Lower leg skin (tissue), 4 donors: Measurements from ENCODE around the gene GFRA4. TPM values are rescaled to one million over a fixed set of nuclear protein-coding genes. Genes with fewer than 3 reads are reported as not detected.

ENCODE experiments used
- DNase-seq, 2 donors: peaks; one replicate each; pipeline ENCODE4 v3.0.0-alpha.2; 2019; ENCODE audit warnings: low spot score in 2 of 2
- H3K4me3 ChIP-seq: fragments of 200-600 bp; sonication (generic); 2 replicates; pipeline ENCODE4 v1.5.1; 2017; ENCODE audit warnings: mild to moderate bottlenecking, low read depth; ENCODE audit not compliant: poor library complexity, severe bottlenecking
- CTCF ChIP-seq, 3 donors: fragments of 450-650 bp; IDR thresholded peaks; one replicate each; pipeline ENCODE4 v1.5.1; 2016; ENCODE audit warnings: antibody characterized with exemption in 3 of 3, mild to moderate bottlenecking in 3 of 3, moderate library complexity in 2 of 3
- POLR2A ChIP-seq, 2 donors: fragments of 450-650 bp; IDR thresholded peaks; one replicate each; pipeline ENCODE4 v1.6.1; 2016 to 2017; ENCODE audit warnings: antibody characterized with exemption in 2 of 2, mild to moderate bottlenecking in 1 of 2, moderate library complexity in 1 of 2
- WGBS, 2 donors: methylation state at CpG; one replicate each; pipeline ENCODE4 v1.1.5; 2018; 5-methylcytosine and 5-hydroxymethylcytosine counted together
- intact Hi-C: fragments of 100-400 bp; cut with DNase I; formaldehyde crosslinking; loops from one replicate; pipeline ENCODE4 v1.15.0; 2023; ENCODE audit warnings: low total_unique reads
- total RNA-seq, 4 donors: library from RNA; depleted of rRNA; stranded (reverse); fragments of >200 nt; gene quantifications; one replicate each; pipeline ENCODE4 v1.1.0, GENCODE V29; 2016

The GFRA4 gene
- total RNA-seq, 4 donors from 2014 or later, result not detected

GRCh38 chr20:3648951-3649350 is 14.2 kb downstream of the GFRA4 start:
- intact Hi-C loops, result no loop called here
- H3K4me3 ChIP-seq, result no peak overlapping the region
- TF ChIP-seq CTCF (IDR thresholded peaks at IDR 0.05) (no peak), POLR2A (IDR thresholded peaks at IDR 0.05) (no peak)
- DNase-seq, result peak in 1 of 2 donors; percentile 59
- 80% methylated on average over 9 of the region's 9 CpGs for WGBS, 2 donors

- intact Hi-C loops, result no loop called here
- DNase-seq, result no peak
- TF ChIP-seq POLR2A (IDR thresholded peaks at IDR 0.05) (no peak), CTCF (IDR thresholded peaks at IDR 0.05) (no peak)
- no peak overlapping the region for H3K4me3 ChIP-seq
These were observed 15.7 kb downstream of the GFRA4 start for GRCh38 chr20:3647473-3647872.

- intact Hi-C loops, result no loop called here
- no peak for TF ChIP-seq POLR2A (IDR thresholded peaks at IDR 0.05)
- TF ChIP-seq CTCF (IDR thresholded peaks at IDR 0.05), result no peak
- WGBS, 2 donors, result 89 to 91% methylated on average over 13 of the region's 13 CpGs
These were observed 16.5 kb downstream of the GFRA4 start for GRCh38 chr20:3646651-3647050.

GRCh38 chr20:3646067-3646440 is 17.1 kb downstream of the GFRA4 start:
- TF ChIP-seq POLR2A (IDR thresholded peaks at IDR 0.05) (no peak), CTCF (IDR thresholded peaks at IDR 0.05) (no peak)
- no peak overlapping the region for H3K4me3 ChIP-seq
- DNase-seq, result no peak
- intact Hi-C loops, result no loop called here
- WGBS, 2 donors, result 83 to 91% methylated on average over 5 of the region's 5 CpGs

More at GRCh38 chr20:3646651-3647050, 16.5 kb downstream of the GFRA4 start:
- peak in 1 of 2 donors; percentile 57 for DNase-seq
- no peak overlapping the region for H3K4me3 ChIP-seq

GRCh38 chr20:3645309-3646066 is 17.7 kb downstream of the GFRA4 start:
- WGBS, 2 donors, result 86 to 91% methylated on average over 20 of the region's 20 CpGs
- intact Hi-C loops, result no loop called here
- TF ChIP-seq POLR2A (IDR thresholded peaks at IDR 0.05), result no peak
- TF ChIP-seq CTCF (IDR thresholded peaks at IDR 0.05), result no peak
- no peak overlapping the region for H3K4me3 ChIP-seq
- DNase-seq, result peak in 1 of 2 donors; percentile 72

GRCh38 chr20:3640259-3640658 is 22.9 kb downstream of the GFRA4 start:
- intact Hi-C loops, result no loop called here
- TF ChIP-seq CTCF (IDR thresholded peaks at IDR 0.05) (no peak), POLR2A (IDR thresholded peaks at IDR 0.05) (no peak)
- H3K4me3 ChIP-seq, result no peak overlapping the region
- 81 to 92% methylated on average over 3 of the region's 3 CpGs for WGBS, 2 donors
- no peak for DNase-seq
